T-helper 2 cell treated with Interferon-gamma antibody and Interleukin-4, amounts not matched to agents 100 ng/mL and 5 ng/mL, for 36 hours (primary cell): Measurements from ENCODE around the gene MTA2. TPM values are rescaled to one million over a fixed set of nuclear protein-coding genes. Genes with fewer than 3 reads are reported as not detected.
"Not testable (repeated sequence)": the region's sequence is repeated elsewhere in the genome, so short reads cannot be mapped to it uniquely, and the experiment has no call there.

Experiments
- intact Hi-C: fragments of 100-400 bp; cut with micrococcal nuclease; formaldehyde crosslinking; loops from one replicate; pipeline ENCODE4 v1.15.1; 2023
- total RNA-seq: library from RNA; stranded (reverse); gene quantifications from 2 replicates; pipeline ENCODE4 v1.2.3, GENCODE V29; 2022

The MTA2 gene
- total RNA-seq, 1 donor from 2014 or later = 262 TPM

- intact Hi-C loops = no loop called here
Observed at GRCh38 chr11:62595124-62595523, 6.5 kb downstream of the MTA2 start.

- intact Hi-C loops = loop anchor here (1.0 to 5.0 kb wide), 4 partner anchors 101 to 264 kb away; partner anchors contain the start of genes BSCL2, GNG3 and TMEM179B
Observed at GRCh38 chr11:62593434-62594044, 8.1 kb downstream of the MTA2 start.

GRCh38 chr11:62592989-62593421, 8.7 kb downstream of the MTA2 start:
- intact Hi-C loops = loop anchor here (1.0 to 5.0 kb wide), 4 partner anchors 101 to 264 kb away; partner anchors contain the start of genes BSCL2, GNG3 and TMEM179B

GRCh38 chr11:62592146-62592815, 9.4 kb downstream of the MTA2 start:
- intact Hi-C loops = loop anchor here (5.0 kb wide), 3 partner anchors 115 to 265 kb away; partner anchors contain the start of genes BSCL2, GNG3 and TMEM179B

- intact Hi-C loops = loop anchor here (1.0 to 5.0 kb wide), 11 partner anchors 8 to 289 kb away; partner anchors contain the start of genes B3GAT3, BSCL2, C11orf98 and CSKMT
Observed at GRCh38 chr11:62591448-62592145, 10.1 kb downstream of the MTA2 start, which contains the start of gene TUT1. Gene TUT1 (minus strand): TSS chr11:62591523. CDS start chr11:62591485, 38 bp downstream.

GRCh38 chr11:62588966-62589637, 12.6 kb downstream of the MTA2 start:
- intact Hi-C loops = no loop called here

- intact Hi-C loops = not testable (repeated sequence)
Observed at GRCh38 chr11:62585356-62585755, 16.3 kb downstream of the MTA2 start.

GRCh38 chr11:62581735-62582134, 19.9 kb downstream of the MTA2 start:
- intact Hi-C loops = not testable (repeated sequence)

GRCh38 chr11:62580959-62581715, 20.5 kb downstream of the MTA2 start:
- intact Hi-C loops = no loop called here

- intact Hi-C loops = no loop called here
Observed at GRCh38 chr11:62579252-62579651, 22.4 kb downstream of the MTA2 start.

- intact Hi-C loops = no loop called here
Observed at GRCh38 chr11:62578541-62578940, 23.1 kb downstream of the MTA2 start.

- intact Hi-C loops = no loop called here
Observed at GRCh38 chr11:62577046-62577714, 24.5 kb downstream of the MTA2 start.

- intact Hi-C loops = no loop called here
Observed at GRCh38 chr11:62575837-62576236, 25.8 kb downstream of the MTA2 start.

- intact Hi-C loops = no loop called here
Observed at GRCh38 chr11:62575156-62575555, 26.5 kb downstream of the MTA2 start.

GRCh38 chr11:62574363-62575071, 27.1 kb downstream of the MTA2 start:
- intact Hi-C loops = loop anchor here (1.0 to 5.0 kb wide), 2 partner anchors 17 to 268 kb away; partner anchors contain the start of gene TUT1

GRCh38 chr11:62573592-62574362, 27.9 kb downstream of the MTA2 start, which contains the start of gene EEF1G:
Gene EEF1G (minus strand): TSS chr11:62573891. CDS start chr11:62573842, 49 bp downstream.
- intact Hi-C loops = loop anchor here (1.0 to 5.0 kb wide), 4 partner anchors 17 to 269 kb away; partner anchors contain the start of genes AHNAK and TUT1

- intact Hi-C loops = loop anchor here (1.0 to 5.0 kb wide), 3 partner anchors 17 to 269 kb away; partner anchors contain the start of gene AHNAK
Observed at GRCh38 chr11:62573006-62573591, 28.6 kb downstream of the MTA2 start.

- intact Hi-C loops = loop anchor here (5.0 kb wide), 1 partner anchor 270 kb away; no protein-coding TSS in a partner anchor
Observed at GRCh38 chr11:62572431-62572830, 29.2 kb downstream of the MTA2 start.
